Coronary artery (tissue), 2 donors: Measurements from ENCODE around the gene HNRNPUL2.
A peak's percentile ranks its signal among the peaks of the same experiment; 100 is the strongest.

Source experiments
- DNase-seq: peaks from one replicate; pipeline ENCODE4 v3.0.0-alpha.2; 2017; ENCODE audit warnings: low spot score
- H3K27ac ChIP-seq, 2 donors: fragments of 200-600 bp; sonication (generic); one replicate each; pipeline ENCODE4 v1.5.1; 2016 to 2019
- H3K4me3 ChIP-seq: fragments of 200-600 bp; sonication (generic); 2 replicates; pipeline ENCODE4 v1.5.1; 2016; ENCODE audit warnings: mild to moderate bottlenecking, moderate library complexity
- TF ChIP-seq, protein P1 (sequence below): fragments of 200-600 bp; sonication (generic); IDR thresholded peaks from one replicate; pipeline ENCODE4 v1.5.1; 2019; ENCODE audit warnings: antibody characterized with exemption

HNRNPUL2 gene

DNA sequence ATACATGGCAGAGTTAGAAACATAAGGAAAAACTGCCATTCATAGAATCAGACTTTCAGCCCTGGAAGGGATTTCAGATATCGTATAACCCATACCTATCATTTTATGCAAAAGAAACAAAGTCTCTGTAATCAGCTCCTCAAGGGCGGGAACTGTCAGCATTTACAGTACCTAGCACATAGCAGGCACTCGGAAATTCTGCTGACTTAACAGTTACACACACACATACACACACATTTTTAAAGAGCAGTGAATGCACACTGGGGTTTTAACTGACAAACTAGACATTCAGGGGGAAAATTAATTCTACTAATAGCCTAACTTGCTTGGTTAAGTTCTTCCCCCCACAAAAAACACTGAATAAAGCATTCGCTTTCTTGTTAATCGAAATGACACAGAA is 11.1 kb downstream of the HNRNPUL2 start:
- H3K4me3 ChIP-seq, result no peak overlapping the region
- TF ChIP-seq, protein P1, sequence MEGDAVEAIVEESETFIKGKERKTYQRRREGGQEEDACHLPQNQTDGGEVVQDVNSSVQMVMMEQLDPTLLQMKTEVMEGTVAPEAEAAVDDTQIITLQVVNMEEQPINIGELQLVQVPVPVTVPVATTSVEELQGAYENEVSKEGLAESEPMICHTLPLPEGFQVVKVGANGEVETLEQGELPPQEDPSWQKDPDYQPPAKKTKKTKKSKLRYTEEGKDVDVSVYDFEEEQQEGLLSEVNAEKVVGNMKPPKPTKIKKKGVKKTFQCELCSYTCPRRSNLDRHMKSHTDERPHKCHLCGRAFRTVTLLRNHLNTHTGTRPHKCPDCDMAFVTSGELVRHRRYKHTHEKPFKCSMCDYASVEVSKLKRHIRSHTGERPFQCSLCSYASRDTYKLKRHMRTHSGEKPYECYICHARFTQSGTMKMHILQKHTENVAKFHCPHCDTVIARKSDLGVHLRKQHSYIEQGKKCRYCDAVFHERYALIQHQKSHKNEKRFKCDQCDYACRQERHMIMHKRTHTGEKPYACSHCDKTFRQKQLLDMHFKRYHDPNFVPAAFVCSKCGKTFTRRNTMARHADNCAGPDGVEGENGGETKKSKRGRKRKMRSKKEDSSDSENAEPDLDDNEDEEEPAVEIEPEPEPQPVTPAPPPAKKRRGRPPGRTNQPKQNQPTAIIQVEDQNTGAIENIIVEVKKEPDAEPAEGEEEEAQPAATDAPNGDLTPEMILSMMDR, result no peak
- no peak for DNase-seq
- H3K27ac ChIP-seq, result no peak overlapping the region

GRCh38 chr11:62715150-62716130 is 11.8 kb downstream of the HNRNPUL2 start:
- H3K4me3 ChIP-seq, result no peak overlapping the region
- no peak overlapping the region for H3K27ac ChIP-seq
- TF ChIP-seq, protein P1, result no peak
- DNase-seq, result no peak

DNA sequence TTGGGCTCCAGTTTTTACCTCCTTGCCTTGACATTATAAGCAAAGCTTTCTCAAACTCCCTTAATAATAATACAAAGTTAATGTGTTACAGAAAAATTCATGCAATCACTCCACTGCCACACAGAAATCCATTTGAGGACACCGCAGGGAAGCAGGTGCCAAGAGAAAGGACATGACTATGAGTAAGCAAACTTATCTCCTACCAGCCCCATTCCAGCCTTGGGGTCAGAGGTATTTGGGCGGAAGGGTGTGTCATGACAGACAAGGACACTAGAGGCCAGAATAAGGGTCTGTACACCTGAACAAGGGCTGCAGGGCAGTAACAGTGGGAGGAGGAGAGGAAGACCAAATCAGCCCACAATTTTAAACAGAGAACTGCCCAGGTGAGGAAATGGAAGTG is 13.9 kb downstream of the HNRNPUL2 start:
- Histone ChIP-seq H3K27ac (no peak overlapping the region), H3K4me3 (no peak overlapping the region)
- TF ChIP-seq, protein P1, result no peak
- no peak for DNase-seq

GRCh38 chr11:62712861-62713260 is 14.4 kb downstream of the HNRNPUL2 start:
- no peak overlapping the region for H3K4me3 ChIP-seq
- no peak overlapping the region for H3K27ac ChIP-seq
- TF ChIP-seq, protein P1, result no peak
- DNase-seq, result no peak

DNA sequence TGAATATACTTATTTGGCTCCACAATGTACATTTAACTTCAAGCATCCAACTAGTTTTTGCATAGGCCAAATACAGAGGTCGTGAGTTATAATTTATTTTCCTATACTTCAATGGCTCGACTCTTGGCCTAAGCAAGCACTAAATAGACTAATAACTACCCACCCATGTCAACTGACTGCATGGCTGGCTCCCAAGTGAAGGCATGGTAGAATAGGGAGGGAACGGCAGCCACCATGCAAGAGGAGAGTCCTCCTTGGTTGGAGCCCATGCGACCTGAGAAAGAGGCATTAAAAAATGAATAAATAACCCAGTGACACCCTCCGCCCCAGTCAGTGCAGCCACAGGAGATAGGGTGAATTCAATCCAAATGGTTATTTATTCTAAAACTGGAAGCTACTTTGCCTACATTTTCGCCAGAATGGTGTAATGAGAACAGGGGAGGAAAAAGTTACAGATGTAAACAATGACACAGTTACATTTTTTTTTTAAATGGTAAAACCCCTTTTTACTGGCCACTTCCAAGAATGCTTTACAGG is 14.9 kb downstream of the HNRNPUL2 start:
- no peak overlapping the region for H3K27ac ChIP-seq
- DNase-seq, result no peak
- TF ChIP-seq, protein P1, result no peak
- H3K4me3 ChIP-seq, result no peak overlapping the region

GRCh38 chr11:62710001-62710345 is 17.3 kb downstream of the HNRNPUL2 start:
- H3K27ac ChIP-seq, result peak overlapping the region; percentile 88 to 93
- peak; percentile 75 for DNase-seq

More at GRCh38 chr11:62710001-62710345, 17.3 kb downstream of the HNRNPUL2 start:
- peak overlapping the region; percentile 78 for H3K4me3 ChIP-seq
- TF ChIP-seq, protein P1, result no peak
